Measurements from ENCODE around the gene EFHD1.

- no peak for TF ChIP-seq CTCF (conservative IDR thresholded peaks at IDR 0.05; ENCODE audit: low read depth, low read length)
- no peak for TF ChIP-seq EZH2 (IDR thresholded peaks at IDR 0.05; ENCODE audit: borderline replicate concordance, low read depth, low read length, poor library complexity, severe bottlenecking)
These were observed 59.9 kb downstream of the EFHD1 start for GRCh38 chr2:232693344-232693743.
